ENCODE data around the gene IGSF9. TPM values are rescaled to one million over a fixed set of nuclear protein-coding genes. Genes with fewer than 3 reads are reported as not detected.

IGSF9 gene
- total and polyA plus RNA-seq, 2 donors = 1.6 to 1.7 TPM

GRCh38 chr1:159947942-159948341 is 2.5 kb upstream of the IGSF9 start:
- 78% methylated on average over 1 of the region's 1 CpG for WGBS
- H3K27ac ChIP-seq (ENCODE audit: low read depth) = no peak overlapping the region
- DNase-seq (ENCODE audit: extremely low spot score) = no peak
- H3K36me3 ChIP-seq (ENCODE audit: insufficient read depth) = no peaks in the 10 kb centered on the region
- no peak overlapping the region for H3K4me3 ChIP-seq (ENCODE audit: low read depth, low read length)
- no peaks in the 10 kb centered on the region for H3K4me1 ChIP-seq (ENCODE audit: insufficient read depth)

- WGBS = 47% methylated on average over 9 of the region's 9 CpGs
- DNase-seq (ENCODE audit: extremely low spot score) = no peak
- H3K4me3 ChIP-seq (ENCODE audit: low read depth, low read length) = no peak overlapping the region
- H3K27ac ChIP-seq (ENCODE audit: low read depth) = no peak overlapping the region
- H3K4me1 ChIP-seq (ENCODE audit: insufficient read depth) = no peaks in the 10 kb centered on the region
- no peaks in the 10 kb centered on the region for H3K36me3 ChIP-seq (ENCODE audit: insufficient read depth)
These were observed 1.1 kb upstream of the IGSF9 start for GRCh38 chr1:159946242-159947187.

- no peak overlapping the region for H3K27ac ChIP-seq (ENCODE audit: low read depth)
- H3K4me1 ChIP-seq (ENCODE audit: insufficient read depth) = no peaks in the 10 kb centered on the region
- DNase-seq (ENCODE audit: extremely low spot score) = no peak
- WGBS = 29% methylated on average over 11 of the region's 11 CpGs
- H3K36me3 ChIP-seq (ENCODE audit: insufficient read depth) = no peaks in the 10 kb centered on the region
- peak overlapping the region; percentile 29 for H3K4me3 ChIP-seq (ENCODE audit: low read depth, low read length)
These were observed 574 bp downstream of the IGSF9 start for GRCh38 chr1:159944623-159945455.

GRCh38 chr1:159943908-159944622 is 1.3 kb downstream of the IGSF9 start:
- WGBS = 84% methylated on average over 9 of the region's 9 CpGs
- Histone ChIP-seq H3K27ac (ENCODE audit: low read depth) (no peak overlapping the region), H3K4me3 (ENCODE audit: low read depth, low read length) (no peak overlapping the region), H3K4me1 (ENCODE audit: insufficient read depth) (no peaks in the 10 kb centered on the region), H3K36me3 (ENCODE audit: insufficient read depth) (no peaks in the 10 kb centered on the region)
- no peak for DNase-seq (ENCODE audit: extremely low spot score)

- no peaks in the 10 kb centered on the region for H3K4me1 ChIP-seq (ENCODE audit: insufficient read depth)
- H3K36me3 ChIP-seq (ENCODE audit: insufficient read depth) = no peaks in the 10 kb centered on the region
- WGBS = 88% methylated on average over 5 of the region's 5 CpGs
- H3K4me3 ChIP-seq (ENCODE audit: low read depth, low read length) = no peak overlapping the region
- DNase-seq (ENCODE audit: extremely low spot score) = no peak
- H3K27ac ChIP-seq (ENCODE audit: low read depth) = no peak overlapping the region
These were observed 2.2 kb downstream of the IGSF9 start for GRCh38 chr1:159943278-159943640.

- Histone ChIP-seq H3K4me1 (ENCODE audit: insufficient read depth) (no peaks in the 10 kb centered on the region), H3K27ac (ENCODE audit: low read depth) (no peak overlapping the region), H3K36me3 (ENCODE audit: insufficient read depth) (no peaks in the 10 kb centered on the region), H3K4me3 (ENCODE audit: low read depth, low read length) (no peak overlapping the region)
- no peak for DNase-seq (ENCODE audit: extremely low spot score)
- WGBS = 89% methylated on average over 15 of the region's 15 CpGs
These were observed 2.7 kb downstream of the IGSF9 start for GRCh38 chr1:159942632-159943277.

- WGBS = 77% methylated on average over 15 of the region's 15 CpGs
- H3K36me3 ChIP-seq (ENCODE audit: insufficient read depth) = no peaks in the 10 kb centered on the region
- no peak overlapping the region for H3K4me3 ChIP-seq (ENCODE audit: low read depth, low read length)
- no peak for DNase-seq (ENCODE audit: extremely low spot score)
- no peaks in the 10 kb centered on the region for H3K4me1 ChIP-seq (ENCODE audit: insufficient read depth)
- H3K27ac ChIP-seq (ENCODE audit: low read depth) = no peak overlapping the region
These were observed 3.5 kb downstream of the IGSF9 start for GRCh38 chr1:159941591-159942560.

GRCh38 chr1:159941141-159941540 is 4.3 kb downstream of the IGSF9 start:
- Histone ChIP-seq H3K27ac (ENCODE audit: low read depth) (no peak overlapping the region), H3K4me1 (ENCODE audit: insufficient read depth) (no peaks in the 10 kb centered on the region), H3K4me3 (ENCODE audit: low read depth, low read length) (no peak overlapping the region), H3K36me3 (ENCODE audit: insufficient read depth) (no peaks in the 10 kb centered on the region)
- WGBS = 80% methylated on average over 5 of the region's 5 CpGs
- no peak for DNase-seq (ENCODE audit: extremely low spot score)

- WGBS = 89% methylated on average over 11 of the region's 11 CpGs
- DNase-seq (ENCODE audit: extremely low spot score) = no peak
These were observed 5.3 kb downstream of the IGSF9 start for GRCh38 chr1:159940006-159940620.

GRCh38 chr1:159939678-159940002 is 5.8 kb downstream of the IGSF9 start:
- no peaks in the 10 kb centered on the region for H3K36me3 ChIP-seq (ENCODE audit: insufficient read depth)
- H3K4me3 ChIP-seq (ENCODE audit: low read depth, low read length) = no peak overlapping the region
- no peak for DNase-seq (ENCODE audit: extremely low spot score)
- H3K27ac ChIP-seq (ENCODE audit: low read depth) = no peak overlapping the region
- no peaks in the 10 kb centered on the region for H3K4me1 ChIP-seq (ENCODE audit: insufficient read depth)
- 68% methylated on average over 3 of the region's 3 CpGs for WGBS

More at GRCh38 chr1:159940006-159940620, 5.3 kb downstream of the IGSF9 start:
- no peaks in the 10 kb centered on the region for H3K4me1 ChIP-seq (ENCODE audit: insufficient read depth)
- H3K4me3 ChIP-seq (ENCODE audit: low read depth, low read length) = no peak overlapping the region
- H3K27ac ChIP-seq (ENCODE audit: low read depth) = no peak overlapping the region
- H3K36me3 ChIP-seq (ENCODE audit: insufficient read depth) = no peaks in the 10 kb centered on the region

- H3K36me3 ChIP-seq (ENCODE audit: insufficient read depth) = no peaks in the 10 kb centered on the region
- WGBS = 88% methylated on average over 6 of the region's 6 CpGs
- no peaks in the 10 kb centered on the region for H3K4me1 ChIP-seq (ENCODE audit: insufficient read depth)
- no peak overlapping the region for H3K4me3 ChIP-seq (ENCODE audit: low read depth, low read length)
- no peak for DNase-seq (ENCODE audit: extremely low spot score)
- no peak overlapping the region for H3K27ac ChIP-seq (ENCODE audit: low read depth)
These were observed 6.3 kb downstream of the IGSF9 start for GRCh38 chr1:159938905-159939677.

Data from urinary bladder (tissue), 4 donors.